KG1 (cell line): ENCODE results near the gene CSK.

Experiments
- DNase-seq: peaks from one replicate; lab custom pipeline; 2025; lab: John Stamatoyannopoulos, UW

Gene CSK

DNA sequence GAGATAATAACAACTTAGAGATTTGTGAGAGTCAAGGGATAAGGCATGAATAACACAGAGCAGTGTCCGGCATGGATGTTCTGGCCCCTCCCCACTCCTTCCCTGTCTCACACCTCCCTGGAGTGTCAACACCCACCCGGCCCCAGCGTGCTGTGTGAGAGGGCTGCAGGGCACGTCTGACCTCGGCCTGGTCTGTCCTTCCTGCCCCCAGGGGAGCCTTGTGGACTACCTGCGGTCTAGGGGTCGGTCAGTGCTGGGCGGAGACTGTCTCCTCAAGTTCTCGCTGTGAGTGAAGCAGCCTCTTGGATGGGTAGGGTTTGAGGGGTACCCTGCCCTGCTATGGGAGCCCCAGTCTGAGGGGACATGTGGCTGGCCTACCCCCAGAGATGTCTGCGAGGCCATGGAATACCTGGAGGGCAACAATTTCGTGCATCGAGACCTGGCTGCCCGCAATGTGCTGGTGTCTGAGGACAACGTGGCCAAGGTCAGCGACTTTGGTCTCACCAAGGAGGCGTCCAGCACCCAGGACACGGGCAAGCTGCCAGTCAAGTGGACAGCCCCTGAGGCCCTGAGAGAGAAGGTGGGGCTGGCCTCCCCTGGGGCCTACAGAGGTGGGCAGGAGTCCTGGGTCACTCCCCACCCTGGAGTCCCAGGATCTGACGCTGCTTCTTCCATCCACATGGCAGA, 19.6 kb downstream of the CSK start:
- no peak for DNase-seq

DNA sequence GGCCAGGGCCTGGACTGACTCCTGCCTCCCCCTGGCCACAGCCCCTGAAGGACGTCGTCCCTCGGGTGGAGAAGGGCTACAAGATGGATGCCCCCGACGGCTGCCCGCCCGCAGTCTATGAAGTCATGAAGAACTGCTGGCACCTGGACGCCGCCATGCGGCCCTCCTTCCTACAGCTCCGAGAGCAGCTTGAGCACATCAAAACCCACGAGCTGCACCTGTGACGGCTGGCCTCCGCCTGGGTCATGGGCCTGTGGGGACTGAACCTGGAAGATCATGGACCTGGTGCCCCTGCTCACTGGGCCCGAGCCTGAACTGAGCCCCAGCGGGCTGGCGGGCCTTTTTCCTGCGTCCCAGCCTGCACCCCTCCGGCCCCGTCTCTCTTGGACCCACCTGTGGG, 20.4 kb downstream of the CSK start:
- no peak for DNase-seq

DNA sequence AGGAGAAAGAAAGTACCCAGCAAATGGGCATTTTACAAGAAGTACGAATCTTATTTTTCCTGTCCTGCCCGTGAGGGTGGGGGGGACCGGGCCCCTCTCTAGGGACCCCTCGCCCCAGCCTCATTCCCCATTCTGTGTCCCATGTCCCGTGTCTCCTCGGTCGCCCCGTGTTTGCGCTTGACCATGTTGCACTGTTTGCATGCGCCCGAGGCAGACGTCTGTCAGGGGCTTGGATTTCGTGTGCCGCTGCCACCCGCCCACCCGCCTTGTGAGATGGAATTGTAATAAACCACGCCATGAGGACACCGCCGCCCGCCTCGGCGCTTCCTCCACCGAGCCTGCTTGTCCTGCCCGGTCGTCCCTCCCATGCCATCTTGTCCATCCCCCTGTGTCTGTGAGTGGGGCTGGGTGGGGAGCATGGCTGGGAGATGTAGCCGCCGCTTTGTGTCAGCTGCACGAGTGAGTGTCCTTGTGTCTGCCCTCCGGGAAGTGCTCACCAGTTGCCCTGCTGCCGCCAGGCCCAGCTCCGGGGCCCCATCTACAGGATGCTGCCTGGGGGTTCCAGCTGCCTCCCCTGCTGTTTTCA, 21.1 kb downstream of the CSK start:
- no peak for DNase-seq

DNA sequence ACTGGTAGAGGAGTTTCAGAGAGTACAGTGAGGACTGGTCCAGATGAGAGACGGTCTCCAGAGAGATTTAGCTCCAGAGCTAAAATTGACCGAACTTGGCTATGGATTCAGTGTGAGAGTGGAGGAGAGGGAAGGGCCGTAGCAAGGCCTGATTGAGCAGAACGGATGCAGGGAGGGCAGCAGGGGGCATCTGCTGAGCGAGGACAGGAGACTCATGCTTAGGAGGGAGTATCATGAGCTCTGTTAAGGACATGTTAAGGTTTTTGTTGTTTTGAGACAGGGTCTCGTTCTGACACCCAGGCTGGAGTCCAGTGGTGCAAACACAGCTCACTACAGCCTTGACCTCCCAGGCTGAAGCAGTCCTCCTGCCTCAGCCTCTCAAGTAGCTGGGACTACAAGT, 23.1 kb downstream of the CSK start:
- DNase-seq = no peak

DNA sequence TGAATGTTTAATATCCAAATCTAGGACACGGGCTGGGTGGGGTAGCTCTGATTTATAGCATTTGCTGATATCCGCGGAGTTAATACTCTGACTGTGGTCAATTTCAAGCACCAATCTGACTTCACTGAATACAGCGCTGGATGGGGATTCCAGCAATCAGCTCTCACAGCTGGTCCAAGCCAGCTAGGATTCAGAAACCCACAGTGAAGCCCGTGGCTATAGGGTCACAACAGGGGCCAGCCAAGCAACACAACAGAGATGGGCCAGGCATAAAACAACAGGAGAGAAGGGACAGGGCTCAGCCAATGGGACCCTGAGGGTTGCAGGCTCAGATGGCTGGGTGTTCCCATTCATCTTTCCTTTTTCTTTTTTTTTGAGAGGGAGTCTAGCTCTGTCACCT, 25.4 kb downstream of the CSK start:
- DNase-seq = no peak

DNA sequence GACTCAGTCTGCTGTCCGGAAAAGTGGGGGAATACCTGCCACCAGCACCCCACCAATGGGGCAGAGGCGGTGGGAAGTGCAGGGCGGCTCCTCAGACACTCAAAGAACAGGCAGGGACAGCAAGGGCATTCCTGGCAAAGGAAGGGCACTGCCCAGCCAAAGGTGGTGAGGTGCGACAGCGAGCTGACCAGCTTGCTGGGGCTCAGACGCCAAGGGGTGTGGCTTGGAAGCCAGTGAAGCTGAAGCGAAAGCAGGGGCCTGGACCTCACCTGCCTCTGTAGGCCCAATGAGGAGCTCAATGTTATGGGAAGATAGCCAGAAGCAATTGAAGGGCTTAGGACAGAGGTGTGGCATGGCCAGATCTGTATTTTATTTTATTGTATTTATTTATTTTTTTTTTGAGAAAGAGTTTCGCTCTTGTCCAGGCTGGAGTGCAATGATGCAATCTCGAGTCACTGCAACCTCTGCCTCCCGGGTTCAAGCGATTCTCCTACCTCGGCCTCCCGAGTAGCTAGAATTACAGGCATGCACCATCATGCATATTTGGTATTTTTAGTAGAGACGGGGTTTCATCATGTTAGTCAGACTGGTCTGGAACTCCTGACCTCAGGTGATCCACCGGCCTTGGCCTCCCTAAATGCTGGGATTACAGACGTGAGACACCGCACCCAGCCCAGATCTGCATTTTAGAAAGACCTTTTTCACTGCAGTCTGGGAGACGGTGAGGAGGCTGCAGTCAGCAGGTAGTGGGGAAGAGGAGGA, 26.4 kb downstream of the CSK start:
- DNase-seq = no peak

DNA sequence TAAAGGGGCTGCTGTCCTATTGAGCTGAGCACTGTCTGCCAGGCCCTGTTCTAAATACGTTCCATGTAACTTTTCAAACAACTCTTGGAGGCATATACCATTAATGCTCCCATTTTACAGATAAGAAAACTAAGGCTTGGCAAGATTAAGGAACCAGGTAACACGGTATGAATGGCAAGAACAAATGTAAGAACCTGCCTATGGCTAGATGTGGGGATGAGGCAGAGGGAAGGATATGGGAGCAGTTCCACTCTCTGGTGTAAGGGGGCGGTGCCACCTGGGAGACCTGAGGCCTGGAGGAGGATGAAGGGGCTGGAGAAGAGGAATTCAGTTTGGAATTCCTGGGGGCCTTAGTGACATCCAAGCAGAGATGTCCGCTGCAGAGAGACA, 27.0 kb downstream of the CSK start:
- DNase-seq = no peak

DNA sequence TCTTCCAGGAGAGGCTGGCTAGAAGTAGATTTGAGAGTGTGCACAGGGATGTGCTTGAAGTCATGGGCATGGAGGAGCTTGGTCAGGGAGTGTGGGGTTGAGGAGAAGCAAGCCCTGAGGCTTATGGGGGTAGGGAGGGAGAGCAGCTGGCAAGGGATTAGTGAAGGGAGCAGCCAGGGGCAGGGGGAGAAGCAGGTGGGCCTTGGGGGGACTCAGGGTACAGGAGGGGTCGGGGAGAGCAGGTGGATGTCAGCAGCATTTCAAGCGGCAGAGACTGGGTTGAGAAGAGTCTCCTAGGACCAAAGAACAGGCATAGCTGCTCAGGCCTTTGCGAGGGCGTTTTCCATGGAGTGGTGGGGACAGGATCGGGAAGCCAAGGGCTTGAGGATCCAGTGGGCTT, 27.4 kb downstream of the CSK start:
- no peak for DNase-seq

DNA sequence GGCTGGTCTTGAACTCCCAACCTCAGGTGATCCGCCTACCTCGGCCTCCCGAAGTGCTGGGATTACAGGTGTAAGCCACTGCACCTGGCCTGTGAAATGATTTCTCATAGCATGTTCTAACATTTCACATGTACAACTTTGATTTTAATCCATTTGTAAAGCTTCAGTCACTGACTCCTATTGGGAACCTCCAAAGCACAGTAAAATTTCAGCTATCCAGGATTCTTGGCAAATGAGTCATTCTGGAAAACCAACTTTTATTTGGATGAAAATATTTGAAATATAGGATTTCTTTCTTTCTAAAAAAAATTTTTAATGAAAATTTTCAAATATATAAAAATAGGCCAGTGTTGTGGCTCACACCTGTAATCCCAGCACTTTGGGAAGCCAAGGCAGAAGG, 28.1 kb downstream of the CSK start:
- no peak for DNase-seq

DNA sequence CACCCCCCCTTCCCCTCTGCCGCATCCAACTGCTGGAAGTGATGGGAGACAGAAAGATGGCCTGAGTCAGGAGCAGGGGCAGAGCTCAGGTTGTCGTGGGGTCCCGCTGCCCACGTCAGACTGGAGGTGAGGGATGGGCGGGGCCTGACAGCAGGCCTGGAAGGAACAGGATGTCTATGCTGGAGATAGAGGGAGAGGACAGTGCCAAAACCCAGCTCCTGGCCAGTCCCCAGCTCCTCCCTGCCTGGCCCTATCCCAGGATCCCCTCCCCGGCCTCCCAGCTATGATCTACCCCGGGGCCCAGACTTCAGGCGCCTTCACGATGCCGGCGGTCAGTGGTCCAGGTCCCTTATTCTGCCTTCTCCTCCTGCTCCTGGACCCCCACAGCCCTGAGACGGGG, 30.7 kb downstream of the CSK start, which contains the start of gene LMAN1L:
Gene LMAN1L, plus strand, starts transcription at position 303 of the 400 bp plus-strand sequence. Its CDS starts 20 bp downstream, at position 323.
- no peak for DNase-seq

DNA sequence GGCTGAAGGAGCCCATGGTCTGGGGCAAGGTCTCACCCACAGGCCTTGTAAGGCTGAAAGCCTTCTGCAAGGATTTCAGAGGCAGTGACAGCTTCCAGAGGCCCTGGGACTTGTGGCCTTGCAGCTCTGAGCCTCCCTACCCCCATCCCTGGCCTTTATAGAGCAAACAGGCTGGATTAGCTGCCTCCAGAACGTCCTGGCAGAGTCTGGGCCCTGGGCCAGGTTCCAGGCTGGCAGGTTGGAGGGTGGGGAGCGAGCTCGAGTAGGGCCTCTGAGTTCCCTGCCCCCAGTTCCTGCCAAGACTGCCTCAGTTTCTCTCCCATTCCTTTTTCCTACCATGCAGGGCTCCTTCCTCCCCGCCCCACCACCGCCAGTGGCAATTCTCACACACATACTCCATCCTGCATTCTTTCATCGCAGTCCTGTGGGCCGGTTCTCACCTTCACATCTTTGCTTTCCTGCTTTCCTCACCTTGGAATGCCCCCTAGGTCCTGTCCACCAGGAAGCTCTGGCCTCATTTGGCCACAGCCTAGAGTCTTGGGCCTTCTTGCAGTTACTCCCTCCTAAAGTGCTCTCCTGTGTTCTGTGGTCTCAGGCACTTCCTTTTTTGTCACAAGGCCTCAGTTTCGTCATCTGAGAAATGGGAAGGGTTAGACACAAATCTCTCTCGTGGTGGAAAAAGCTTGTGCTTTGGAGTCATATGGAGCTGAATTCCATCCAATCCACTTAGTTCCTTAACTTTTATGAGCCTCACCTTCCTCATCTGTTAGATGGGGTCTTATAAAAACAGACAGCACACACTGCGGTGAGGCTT, 33.4 kb downstream of the CSK start:
- DNase-seq = no peak

DNA sequence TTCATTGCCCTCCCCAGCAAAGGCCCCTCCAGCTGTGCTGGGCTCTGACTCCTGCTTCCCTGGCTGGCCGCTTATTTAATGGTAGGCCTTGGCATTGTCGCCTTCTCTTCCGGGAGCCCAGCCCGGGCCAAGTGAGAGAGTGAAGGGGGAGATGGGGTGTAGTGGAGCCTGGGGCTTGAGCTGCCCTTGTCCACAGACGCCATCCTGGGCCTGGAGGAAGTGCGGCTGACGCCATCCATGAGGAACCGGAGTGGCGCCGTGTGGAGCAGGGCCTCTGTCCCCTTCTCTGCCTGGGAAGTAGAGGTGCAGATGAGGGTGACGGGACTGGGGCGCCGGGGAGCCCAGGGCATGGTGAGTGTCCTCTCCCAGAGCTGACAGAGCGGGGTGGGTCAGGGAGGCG, 34.1 kb downstream of the CSK start:
- no peak for DNase-seq

DNA sequence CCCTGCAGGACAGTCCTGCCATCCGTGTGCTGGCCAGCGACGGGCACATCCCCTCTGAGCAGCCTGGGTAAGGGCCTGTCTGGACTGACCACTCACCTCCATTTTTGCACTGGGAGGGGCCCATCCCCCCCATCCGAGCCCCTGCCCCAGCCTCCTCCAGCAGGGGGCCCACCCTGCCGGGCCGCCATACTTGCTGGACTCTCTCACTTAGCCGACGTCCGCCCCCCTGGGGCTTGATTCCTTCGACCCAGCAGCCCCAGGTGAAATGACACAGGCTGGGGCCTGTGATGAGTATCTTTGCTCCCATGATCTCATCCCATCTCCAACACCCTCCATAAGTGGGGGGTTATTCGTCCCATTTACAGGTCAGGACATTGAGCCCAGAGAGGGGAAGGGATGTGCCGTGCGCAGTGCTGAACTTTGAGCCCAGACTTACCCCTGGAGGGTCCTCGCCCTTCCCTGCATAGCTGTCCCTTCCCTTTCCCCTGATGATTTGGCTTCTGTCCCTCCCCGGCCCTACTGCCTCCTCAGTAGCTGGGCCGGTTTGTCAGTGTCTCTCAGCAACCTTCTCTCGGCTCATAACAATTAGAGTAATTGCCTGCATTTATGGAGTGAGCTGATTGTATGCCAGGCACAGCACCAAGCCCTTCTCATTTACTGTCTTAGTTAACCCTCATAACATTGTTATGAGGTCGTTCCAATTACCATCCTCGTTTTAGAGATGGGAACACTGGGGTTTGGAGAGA, 34.9 kb downstream of the CSK start:
- DNase-seq = no peak

DNA sequence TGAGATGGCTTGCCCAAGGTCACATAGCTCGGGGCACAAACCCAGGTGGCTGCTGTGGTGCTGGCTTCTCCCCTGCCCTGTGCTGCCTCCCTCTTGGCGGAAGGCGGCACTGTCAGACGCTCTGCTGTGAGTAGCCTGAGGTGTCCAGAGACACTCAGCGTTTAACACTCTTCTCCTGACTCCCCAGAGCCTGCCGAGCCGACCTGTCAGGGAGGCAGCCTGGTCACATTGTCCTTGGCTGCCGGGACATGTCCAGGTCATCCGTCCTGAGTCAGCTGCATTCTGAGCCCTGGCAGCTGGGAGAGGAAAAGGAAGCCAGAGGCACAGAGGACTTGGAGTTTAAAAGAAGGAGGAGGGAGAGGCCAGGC, 35.5 kb downstream of the CSK start:
- no peak for DNase-seq

DNA sequence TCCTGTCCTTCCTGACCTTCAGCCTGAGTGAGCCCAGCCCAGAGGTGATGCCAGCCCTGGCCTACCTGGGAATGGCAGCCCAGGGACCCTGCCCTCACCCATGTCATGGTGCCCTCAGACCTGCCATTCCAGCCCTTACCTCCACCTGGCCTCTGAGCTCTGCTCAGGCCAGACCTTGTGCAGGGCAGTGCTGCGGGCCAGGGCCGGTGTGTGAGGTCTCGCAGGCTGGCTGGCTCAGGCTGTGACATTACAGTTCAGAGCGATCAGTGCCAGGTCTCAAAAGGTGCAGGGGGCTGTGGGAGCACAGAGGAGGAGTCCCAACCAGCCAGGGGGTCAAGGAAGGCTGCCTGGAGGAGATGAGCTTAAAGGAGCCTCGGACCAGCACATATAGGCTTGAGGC, 38.2 kb downstream of the CSK start:
- DNase-seq = no peak

DNA sequence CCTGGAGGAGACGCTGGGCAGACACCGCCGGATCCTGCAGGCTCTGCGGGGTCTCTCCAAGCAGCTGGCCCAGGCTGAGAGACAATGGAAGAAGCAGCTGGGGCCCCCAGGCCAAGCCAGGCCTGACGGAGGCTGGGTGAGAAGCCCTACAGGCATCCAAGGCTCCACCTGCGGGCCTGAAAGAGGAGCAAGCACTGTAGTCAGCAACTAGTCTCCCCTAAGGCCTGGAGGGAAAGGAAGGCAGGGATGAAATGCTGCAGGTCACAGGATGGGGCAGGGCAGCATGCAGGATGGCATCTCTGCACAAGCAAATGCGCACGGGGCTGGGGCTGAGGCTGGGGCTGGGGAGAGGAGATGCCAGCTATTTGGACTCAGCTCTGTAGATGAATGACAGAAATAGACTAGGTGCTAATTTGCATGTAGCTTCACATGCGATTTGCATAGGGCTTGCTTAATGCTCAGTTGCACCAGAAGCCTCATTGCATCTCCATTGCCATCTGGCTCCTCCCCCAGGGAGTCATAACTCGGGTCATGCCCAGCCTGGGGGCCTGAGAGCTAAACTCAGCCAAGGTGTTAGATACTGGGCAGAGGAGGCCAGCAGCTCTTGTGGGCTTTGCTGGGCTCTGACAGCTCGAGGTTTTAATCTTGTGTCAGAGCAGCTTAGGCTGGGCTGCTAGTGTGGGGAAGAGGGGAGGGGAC, 39.4 kb downstream of the CSK start:
- DNase-seq = no peak

DNA sequence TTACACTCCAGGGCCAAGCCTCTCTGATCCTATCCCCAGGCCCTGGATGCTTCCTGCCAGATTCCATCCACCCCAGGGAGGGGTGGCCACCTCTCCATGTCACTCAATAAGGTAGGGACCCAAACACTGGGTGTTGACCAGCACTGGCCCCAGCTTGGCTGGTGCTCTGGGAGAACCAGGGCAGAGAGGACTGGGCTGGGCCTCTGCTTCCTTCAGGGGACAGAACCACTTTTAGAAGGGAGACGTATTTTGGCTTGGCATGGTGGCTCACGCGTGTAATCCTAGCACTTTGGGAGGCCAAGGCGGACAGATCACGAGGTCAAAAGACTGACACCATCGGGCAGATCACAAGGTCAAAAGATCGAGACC, 39.9 kb downstream of the CSK start:
- DNase-seq = no peak

DNA sequence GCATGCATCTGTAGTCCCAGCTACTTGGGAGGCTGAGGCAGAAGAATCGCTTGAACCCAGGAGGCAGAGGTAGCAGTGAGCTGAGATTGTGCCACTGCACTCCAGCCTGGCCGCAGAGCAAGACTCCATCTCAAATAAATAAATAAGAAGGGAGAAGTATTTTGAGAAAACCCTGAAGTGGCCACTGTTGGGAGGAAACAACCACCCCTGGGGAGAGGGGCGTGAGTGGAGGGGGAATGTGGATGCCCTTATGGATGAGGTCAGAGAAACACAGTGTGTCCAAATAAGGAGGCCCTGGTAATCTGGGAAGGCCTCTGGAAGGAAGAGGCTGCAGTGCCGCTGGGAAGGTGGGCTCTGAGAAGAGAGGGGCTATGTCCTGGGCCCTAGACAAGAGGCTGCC, 40.4 kb downstream of the CSK start:
- DNase-seq = no peak

DNA sequence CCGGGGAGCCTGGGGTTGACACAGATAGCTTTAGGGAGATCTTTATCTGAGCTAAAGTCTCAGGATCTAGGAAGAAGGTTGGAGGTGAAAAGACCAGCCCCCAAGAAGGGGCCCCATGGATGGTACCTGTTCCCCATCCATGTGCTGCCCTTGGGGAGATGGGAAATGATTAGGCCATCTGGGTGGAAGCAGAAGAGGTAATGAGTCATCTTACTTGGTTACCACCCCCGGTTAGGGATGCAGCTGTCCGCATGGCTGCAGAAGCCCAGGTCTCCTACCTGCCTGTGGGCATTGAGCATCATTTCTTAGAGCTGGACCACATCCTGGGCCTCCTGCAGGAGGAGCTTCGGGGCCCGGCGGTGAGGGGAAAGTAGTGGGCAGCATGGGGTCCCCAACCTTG, 41.4 kb downstream of the CSK start:
- DNase-seq = no peak

DNA sequence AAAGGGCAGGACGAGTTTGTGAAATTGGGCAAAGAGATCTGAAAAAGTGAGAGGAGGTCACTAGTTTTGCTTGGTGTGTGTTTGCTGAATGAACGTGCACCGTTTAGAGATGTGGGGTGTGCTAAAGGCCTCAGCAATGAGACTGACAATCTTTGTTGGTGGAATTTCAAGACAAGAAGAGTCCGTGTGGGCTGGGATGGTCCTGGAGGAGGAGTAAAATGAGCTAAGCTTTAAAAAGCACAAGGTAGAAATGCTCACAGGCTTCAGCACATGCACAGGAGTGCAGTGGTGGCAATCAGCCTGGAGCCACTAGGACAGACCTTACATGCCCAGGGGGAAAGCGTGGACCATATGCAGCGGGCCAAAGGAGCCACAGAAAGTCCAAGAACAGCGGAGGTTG, 43.1 kb downstream of the CSK start:
- DNase-seq = no peak

DNA sequence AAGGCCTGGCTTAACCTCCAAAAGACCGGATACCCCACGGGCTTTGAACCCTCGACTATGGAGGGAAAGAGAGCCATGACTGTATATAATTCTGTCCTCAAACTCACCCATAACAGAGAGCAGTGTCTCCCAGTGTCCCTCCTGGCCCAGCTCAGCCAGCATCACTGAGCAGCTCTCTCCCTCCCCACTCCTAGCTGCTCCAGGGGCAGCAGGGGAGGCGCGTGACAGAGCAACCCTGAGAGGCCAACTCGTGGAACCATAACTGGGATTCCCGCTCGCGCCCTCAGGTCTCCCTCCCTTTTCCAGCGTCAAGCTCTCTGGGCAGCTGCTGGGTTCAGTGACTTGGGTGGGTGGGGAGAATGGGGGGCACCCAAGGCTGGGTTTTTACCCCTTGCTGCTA, 44.0 kb downstream of the CSK start:
- DNase-seq = no peak
